HG02623 (cell line): ENCODE results near the gene GALNT17.
"Not testable (repeated sequence)": the region's sequence is repeated elsewhere in the genome, so short reads cannot be mapped to it uniquely, and the experiment has no call there.

ENCODE experiments used
- ATAC-seq: cut with Tn5 transposase; IDR thresholded peaks from one replicate; pipeline ENCODE4 v1.9.1; 2021; ENCODE audit warnings: moderate library complexity; ENCODE audit not compliant: unreplicated experiment

Gene GALNT17

DNA sequence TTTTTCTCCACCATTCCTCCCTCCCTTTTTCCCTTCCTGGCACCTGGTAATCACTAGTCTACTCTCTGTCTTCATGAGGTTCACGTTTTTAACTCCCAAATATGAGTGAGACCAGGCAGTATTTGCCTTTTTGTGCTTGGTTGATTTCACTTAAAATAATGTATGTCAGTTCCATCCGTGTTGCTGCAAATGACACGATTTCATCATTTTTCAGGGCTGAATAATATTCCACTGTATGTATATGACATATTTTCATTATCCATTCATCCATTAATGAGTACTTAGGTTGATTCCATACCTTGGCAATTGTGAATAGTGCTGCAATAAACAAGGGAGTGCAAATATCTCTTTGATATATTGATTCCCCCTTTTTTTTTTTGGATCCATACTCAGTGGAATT, 25.8 kb downstream of the GALNT17 start:
- no peak for ATAC-seq

DNA sequence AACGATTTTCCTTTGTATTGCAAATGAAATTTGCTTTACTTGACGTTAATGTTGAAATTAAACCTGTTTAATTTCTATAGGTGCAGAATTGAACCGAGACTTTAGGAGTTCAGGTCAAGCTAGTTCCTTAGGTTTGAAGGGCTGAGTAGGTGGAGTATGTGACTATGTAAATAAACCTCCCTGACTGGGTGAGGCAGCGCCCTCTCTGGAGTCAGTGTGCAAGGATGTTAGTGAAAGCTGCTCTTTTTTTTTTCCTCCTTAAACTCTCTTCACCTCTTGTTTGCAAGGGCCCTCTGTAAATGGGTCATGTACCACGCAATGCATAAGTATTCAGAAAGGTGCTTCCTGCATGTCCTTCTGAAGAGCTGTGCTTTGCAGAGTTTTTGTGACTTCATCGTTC, 33.8 kb downstream of the GALNT17 start:
- no peak for ATAC-seq

DNA sequence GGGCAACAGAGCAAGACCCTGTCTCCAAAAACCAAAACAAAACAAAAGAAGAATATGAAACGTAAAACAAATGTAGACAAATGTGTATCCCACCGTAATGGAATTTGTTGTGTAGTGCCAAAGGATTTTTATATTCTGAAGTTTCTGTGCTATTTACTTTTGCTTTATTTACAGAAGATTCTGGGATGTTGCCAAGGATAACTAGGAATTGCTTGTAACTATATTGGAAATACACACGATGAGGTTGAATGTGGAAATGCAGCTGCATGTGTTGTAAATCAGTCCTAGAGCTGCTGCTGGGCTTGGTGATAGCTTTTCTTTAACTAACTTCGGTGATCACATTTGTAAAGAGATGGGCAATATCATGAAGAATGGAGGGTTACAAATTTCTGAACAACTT, 39.5 kb downstream of the GALNT17 start:
- no peak for ATAC-seq

- ATAC-seq = no peak
Measured at GRCh38 chr7:71173955-71174354, 42.0 kb downstream of the GALNT17 start.

DNA sequence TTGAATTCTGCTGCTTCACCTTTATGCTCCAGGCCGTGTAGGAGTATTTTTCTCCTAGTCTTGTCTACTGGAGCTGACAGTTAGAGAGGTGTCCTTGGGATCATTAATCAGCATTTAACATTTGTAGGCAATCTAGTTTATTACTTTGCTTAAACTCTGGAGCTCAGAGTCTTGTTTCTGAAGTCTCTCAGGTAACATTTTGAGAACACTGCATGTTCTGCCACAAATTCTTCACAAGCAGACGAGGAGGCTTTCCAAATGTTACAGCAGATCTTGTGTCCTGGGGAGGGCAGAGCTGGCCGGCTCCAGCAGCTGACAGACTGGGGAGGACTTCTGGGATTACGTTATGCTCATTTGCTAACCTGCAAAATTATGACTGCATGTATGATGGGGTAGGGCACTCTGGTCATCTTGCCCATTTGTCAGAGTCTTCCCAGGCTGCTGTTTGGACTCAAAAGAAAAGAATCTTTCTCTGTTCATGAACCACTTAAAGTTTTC, 50.5 kb downstream of the GALNT17 start:
- no peak for ATAC-seq

- no peak for ATAC-seq
Measured at GRCh38 chr7:71184136-71184535, 52.2 kb downstream of the GALNT17 start.

GRCh38 chr7:71184609-71185008, 52.7 kb downstream of the GALNT17 start:
- ATAC-seq = no peak

DNA sequence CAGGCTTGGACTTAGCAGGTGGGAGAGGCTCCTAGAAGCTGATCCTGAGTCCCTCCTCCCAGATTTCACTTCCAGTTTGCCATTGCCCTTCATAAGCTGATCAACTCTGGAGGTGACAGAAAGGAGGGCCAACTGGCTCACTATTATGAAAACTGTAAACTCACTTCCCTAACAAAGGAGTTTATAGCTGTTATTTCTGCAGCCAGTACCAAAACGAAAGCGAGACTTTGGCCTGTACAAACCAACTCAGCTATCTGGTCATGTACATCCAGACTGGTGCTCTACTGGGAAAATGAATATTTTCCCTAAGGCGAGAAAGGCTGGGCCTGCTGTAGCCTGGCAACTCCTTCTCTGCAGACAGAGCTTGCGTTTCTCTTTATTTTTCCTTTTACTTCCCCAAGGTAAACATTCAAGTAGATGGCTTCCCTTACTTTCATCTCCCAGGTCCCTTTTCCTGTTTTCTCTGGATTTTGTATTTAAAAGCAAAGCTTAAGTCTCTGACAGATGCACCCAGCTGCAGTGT, 54.7 kb downstream of the GALNT17 start:
- ATAC-seq = no peak

DNA sequence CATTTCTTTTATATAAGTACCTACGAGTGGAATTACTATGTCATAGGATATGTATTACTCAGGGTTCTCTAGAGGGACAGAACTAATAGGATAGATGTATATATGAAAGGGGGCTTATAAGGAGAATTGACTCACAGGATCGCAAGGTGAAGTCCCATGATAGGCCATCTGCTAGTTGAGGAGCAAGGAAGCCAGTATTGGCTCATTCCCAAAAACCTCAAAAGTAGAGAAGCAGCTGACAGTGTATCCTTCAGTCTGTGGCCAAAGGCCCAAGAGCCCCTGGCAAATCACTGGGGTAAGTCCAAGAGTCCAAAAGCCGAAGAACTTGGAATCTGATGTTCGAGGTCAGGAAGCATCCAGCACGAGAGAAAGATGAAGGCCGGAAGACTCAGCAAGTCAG, 59.8 kb downstream of the GALNT17 start:
- no peak for ATAC-seq

- ATAC-seq = no peak
Measured at GRCh38 chr7:71193099-71193810, 61.3 kb downstream of the GALNT17 start.

- ATAC-seq = no peak
Measured at GRCh38 chr7:71198391-71198790, 66.4 kb downstream of the GALNT17 start.

DNA sequence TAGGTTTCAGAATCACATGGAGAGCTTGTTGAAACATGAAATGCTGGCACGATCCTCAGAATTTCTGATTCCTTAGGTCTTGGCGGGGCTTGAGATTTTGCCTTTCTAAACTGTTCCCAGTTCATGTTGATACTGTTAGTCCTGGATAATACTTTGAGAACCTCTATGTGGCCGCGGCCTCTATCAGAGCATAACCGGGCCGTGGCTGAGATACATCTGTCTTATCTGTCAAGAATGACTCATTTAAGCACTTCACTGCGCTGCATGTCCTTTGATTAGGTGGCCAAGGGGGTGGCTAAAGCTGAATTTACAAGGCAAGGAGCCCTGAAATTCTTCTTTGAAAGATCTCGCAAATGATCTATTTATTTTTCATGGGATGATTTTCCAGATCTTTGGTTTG, 66.9 kb downstream of the GALNT17 start:
- ATAC-seq = no peak

DNA sequence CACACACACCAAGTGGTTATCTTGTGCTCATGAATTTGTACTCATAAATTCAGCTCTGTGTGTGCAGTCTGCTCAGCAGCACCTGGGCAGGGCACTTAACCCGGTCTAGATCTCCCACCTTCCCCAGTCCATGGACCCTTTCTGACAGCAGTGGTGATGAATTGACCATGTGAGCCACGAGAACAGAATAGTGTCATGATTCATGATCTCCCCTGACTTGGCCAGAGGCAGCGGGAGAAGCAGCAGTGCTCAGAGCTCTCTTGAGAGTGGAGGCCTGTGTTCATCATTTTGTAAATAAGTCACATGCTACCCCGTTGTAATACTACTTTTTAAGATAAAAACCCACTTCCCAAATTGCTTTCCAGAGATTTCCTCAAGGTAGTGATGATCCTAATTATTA, 74.2 kb downstream of the GALNT17 start:
- ATAC-seq = no peak

DNA sequence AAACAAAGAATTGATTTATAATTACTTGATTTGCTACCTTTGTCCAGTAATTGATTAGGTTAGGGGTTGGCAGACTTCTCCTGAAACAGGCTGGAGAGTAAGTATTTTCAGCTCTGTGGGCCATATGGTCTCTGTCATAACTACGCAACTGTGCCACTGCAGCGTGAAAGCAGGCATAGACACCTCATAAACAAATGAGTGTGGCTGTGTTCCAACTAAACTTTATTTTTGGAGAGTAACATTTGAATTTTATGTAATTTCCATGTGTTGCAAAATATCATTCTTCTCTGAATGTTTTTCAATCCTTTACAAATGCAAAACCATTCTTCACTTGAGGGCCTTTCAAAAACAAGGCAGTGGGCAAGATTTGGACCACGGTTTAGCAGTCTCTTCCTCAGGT, 76.9 kb downstream of the GALNT17 start:
- no peak for ATAC-seq

DNA sequence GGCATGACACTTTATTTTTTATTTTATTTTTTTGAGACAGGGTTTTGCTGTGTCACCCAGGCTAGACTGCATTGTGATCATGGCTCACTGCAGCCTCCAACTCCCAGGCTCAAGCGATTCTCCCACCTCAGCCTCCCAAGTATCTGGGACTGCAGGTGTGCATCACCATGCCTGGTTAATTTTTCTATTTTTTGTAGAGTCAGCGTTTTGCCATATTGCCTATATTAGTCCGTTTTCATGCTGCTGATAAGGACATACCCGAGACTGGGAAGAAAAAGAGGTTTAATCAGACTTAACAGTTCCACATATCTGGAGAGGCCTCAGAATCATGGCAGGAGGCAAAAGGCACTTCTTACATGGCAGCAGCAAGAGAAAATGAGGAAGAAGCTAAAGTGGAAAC, 77.5 kb downstream of the GALNT17 start:
- not testable (repeated sequence) for ATAC-seq

DNA sequence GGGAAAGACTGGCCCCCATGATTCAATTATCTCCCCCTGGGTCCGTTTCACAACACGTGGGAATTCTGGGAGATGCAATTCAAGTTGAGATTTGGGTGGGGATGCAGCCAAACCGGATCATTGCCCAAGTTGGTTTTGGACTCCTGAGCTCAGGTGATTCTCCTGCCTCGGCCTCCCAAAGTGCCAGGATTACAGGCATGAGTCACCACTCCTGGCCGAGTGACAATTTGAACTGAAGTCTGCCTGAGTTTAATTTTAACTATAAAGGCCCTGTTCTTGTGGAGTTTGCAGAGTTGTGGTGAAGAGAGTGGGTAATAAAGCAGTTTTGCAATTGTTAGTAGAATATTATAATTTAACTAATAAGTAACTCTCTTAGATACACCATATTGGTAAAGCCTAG, 78.3 kb downstream of the GALNT17 start:
- ATAC-seq = no peak

DNA sequence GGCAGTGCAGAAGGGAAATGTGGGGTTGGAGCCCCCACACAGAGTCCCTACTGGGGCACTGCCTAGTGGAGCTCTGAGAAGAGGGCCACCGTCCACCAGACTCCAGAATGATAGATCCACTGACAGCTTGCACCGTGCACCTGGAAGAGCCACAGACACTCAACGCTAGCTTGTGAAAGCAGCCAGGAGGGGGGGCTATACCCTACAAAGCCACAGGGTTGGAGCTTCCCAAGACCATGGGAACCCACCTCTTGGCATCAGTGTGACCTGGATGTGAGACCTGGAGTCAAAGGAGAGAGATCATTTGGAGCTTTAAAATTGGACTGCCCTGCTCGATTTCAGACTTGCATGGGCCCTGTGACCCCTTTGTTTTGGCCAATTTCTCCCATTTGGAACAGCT, 80.5 kb downstream of the GALNT17 start:
- not testable (repeated sequence) for ATAC-seq

DNA sequence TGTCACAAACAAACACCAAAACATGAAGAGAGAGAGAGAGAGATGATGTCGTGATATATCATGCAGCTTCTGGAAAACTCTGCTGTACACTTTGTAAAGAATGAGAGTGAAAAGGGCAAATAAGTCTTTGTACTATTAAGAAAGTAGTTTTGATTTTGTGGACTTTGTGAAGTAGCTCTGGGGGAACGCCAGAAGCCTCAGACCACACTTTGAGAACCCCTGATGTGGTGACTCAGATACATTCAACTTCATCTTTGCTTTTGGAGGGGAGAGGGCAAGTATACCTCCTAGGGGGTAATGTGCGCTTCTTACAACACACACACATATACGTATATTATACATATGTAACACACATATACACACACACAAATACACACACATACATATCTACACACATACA, 84.3 kb downstream of the GALNT17 start:
- ATAC-seq = no peak

GRCh38 chr7:71220210-71220695, 88.3 kb downstream of the GALNT17 start:
- no peak for ATAC-seq

GRCh38 chr7:71221049-71221448, 89.1 kb downstream of the GALNT17 start:
- ATAC-seq = no peak

DNA sequence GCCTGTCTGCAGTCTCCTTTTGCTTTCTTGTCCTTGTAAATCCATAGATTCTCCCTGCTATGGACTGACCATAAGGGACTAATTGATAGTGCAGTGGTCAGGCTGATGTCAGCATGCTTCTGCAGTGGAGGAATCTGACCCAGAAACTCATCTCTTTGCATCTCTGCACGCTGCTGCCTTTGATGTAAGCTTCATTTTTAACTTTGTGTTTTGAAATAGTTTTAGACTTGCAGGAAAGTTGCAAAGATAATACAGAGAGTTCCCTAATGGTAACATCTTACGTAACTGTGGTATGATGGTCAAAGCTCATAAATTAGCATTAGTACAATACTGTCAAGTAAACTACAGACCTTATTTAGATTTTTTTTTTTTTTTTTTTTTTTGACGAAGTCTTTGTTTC, 89.6 kb downstream of the GALNT17 start:
- ATAC-seq = no peak

DNA sequence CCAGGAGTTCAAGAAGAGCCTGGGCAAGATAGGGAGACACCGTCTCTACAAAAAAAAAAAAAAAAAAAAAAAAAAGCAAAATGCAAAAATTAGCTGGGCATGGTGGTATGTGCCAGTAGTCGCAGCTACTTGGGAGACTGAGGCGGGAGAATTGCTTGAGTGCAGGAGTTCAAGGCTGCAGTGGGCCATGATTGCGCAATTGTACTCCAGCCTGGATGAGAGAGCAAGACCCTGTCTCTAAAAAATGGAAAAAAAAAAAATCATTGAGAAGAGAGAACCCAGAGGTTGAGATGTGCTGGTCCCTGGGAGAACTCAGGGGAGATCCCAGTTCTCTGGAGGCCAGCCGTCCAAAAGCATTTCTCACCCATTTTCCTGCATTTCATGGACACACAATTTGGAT, 95.2 kb downstream of the GALNT17 start:
- ATAC-seq = no peak

- ATAC-seq = no peak
Measured at GRCh38 chr7:71229148-71229547, 97.2 kb downstream of the GALNT17 start.
